Neuronal stem cell (in vitro differentiated cells): ENCODE data around the gene SLC11A2. TPM values are rescaled to one million over a fixed set of nuclear protein-coding genes. Genes with fewer than 3 reads are reported as not detected.
"Not testable (repeated sequence)": the region's sequence is repeated elsewhere in the genome, so short reads cannot be mapped to it uniquely, and the experiment has no call there.

Experiments used
- DNase-seq: peaks from one replicate; pipeline ENCODE4 v3.0.0-alpha.2; 2013; ENCODE audit warnings: low spot score
- H2AFZ ChIP-seq: one replicate; pipeline ENCODE4 v1.6.1; 2013; ENCODE audit warnings: mild to moderate bottlenecking, low read length, inconsistent platforms
- H2AK5ac ChIP-seq: 2 replicates; pipeline ENCODE4 v1.6.1; 2013; ENCODE audit warnings: low read depth, mild to moderate bottlenecking, inconsistent platforms, low read length, moderate library complexity, mixed read lengths
- H2BK120ac ChIP-seq: 2 replicates; pipeline ENCODE4 v1.6.1; 2013; ENCODE audit warnings: low read depth, mild to moderate bottlenecking, inconsistent platforms, low read length, moderate library complexity, mixed read lengths
- H2BK12ac ChIP-seq: one replicate; pipeline ENCODE4 v1.6.1; 2013; ENCODE audit warnings: low read length, inconsistent platforms
- H2BK15ac ChIP-seq: 2 replicates; pipeline ENCODE4 v1.6.1; 2013; ENCODE audit warnings: mild to moderate bottlenecking, low read length, inconsistent platforms, mixed read lengths
- H2BK5ac ChIP-seq: one replicate; pipeline ENCODE4 v1.6.1; 2013; ENCODE audit warnings: inconsistent platforms, mild to moderate bottlenecking, low read length, moderate library complexity
- H3K14ac ChIP-seq: one replicate; pipeline ENCODE4 v1.6.1; 2013; ENCODE audit warnings: low read length, inconsistent platforms
- H3K18ac ChIP-seq: 2 replicates; pipeline ENCODE4 v1.6.1; 2013; ENCODE audit warnings: low read length, inconsistent platforms
- H3K23ac ChIP-seq: 2 replicates; pipeline ENCODE4 v1.6.1; 2013; ENCODE audit warnings: low read depth, mild to moderate bottlenecking, mixed read lengths, low read length, inconsistent platforms; ENCODE audit not compliant: poor library complexity
- H3K27ac ChIP-seq: replicated peaks from 3 replicates; pipeline ENCODE4 v1.5.1; 2013; ENCODE audit warnings: low read length, inconsistent platforms
- H3K27me3 ChIP-seq, 3 experiments: 2 replicates each; pipeline ENCODE4 v1.6.1; 2013; ENCODE audit warnings: low read length in 3 of 3, mild to moderate bottlenecking in 2 of 3, inconsistent platforms in 1 of 3, low read depth in 1 of 3, mixed read lengths in 1 of 3, moderate library complexity in 1 of 3; ENCODE audit not compliant: control insufficient read depth in 3 of 3, insufficient read depth in 3 of 3
- H3K36me3 ChIP-seq, 2 donors: replicated peaks in 1 of 2; 2 replicates each; pipeline ENCODE4 v1.6.1; 2013; ENCODE audit warnings: low read length in 2 of 2; ENCODE audit not compliant: control insufficient read depth in 2 of 2, insufficient read depth in 2 of 2
- H3K4ac ChIP-seq: 2 replicates; pipeline ENCODE4 v1.6.1; 2013; ENCODE audit warnings: inconsistent platforms, mild to moderate bottlenecking, low read length, moderate library complexity
- H3K4me1 ChIP-seq, 2 donors: 1 replicate in 1 of 2; 2 replicates in 1 of 2; pipeline ENCODE4 v1.6.1; 2013; ENCODE audit warnings: low read length in 2 of 2, low read depth in 1 of 2; ENCODE audit not compliant: control insufficient read depth in 2 of 2, insufficient read depth in 1 of 2
- H3K4me2 ChIP-seq: one replicate; pipeline ENCODE4 v1.6.1; 2013; ENCODE audit warnings: mild to moderate bottlenecking, low read length, inconsistent platforms; ENCODE audit not compliant: insufficient read depth, poor library complexity, severe bottlenecking
- H3K4me3 ChIP-seq, 2 donors: 2 replicates each; pipeline ENCODE4 v1.5.1; 2013; ENCODE audit warnings: low read length in 2 of 2, mild to moderate bottlenecking in 2 of 2, inconsistent platforms in 1 of 2, moderate library complexity in 1 of 2
- H3K79me1 ChIP-seq: one replicate; pipeline ENCODE4 v1.6.1; 2013; ENCODE audit warnings: low read depth, mild to moderate bottlenecking, inconsistent platforms, low read length, moderate library complexity
- H3K9ac ChIP-seq: one replicate; pipeline ENCODE4 v1.6.1; 2013; ENCODE audit warnings: mild to moderate bottlenecking, low read depth, low read length, inconsistent platforms; ENCODE audit not compliant: poor library complexity
- H3K9me3 ChIP-seq, 2 donors: replicated peaks in 1 of 2; 2 replicates each; pipeline versions ENCODE3 to v1.6.1; 2013; ENCODE audit warnings: low read length in 2 of 2, mild to moderate bottlenecking in 2 of 2, inconsistent platforms in 1 of 2, low read depth in 1 of 2, mixed read lengths in 1 of 2, moderate library complexity in 1 of 2; ENCODE audit not compliant: control insufficient read depth in 2 of 2, insufficient read depth in 1 of 2
- H4K8ac ChIP-seq: one replicate; pipeline ENCODE4 v1.6.1; 2013; ENCODE audit warnings: low read depth, mild to moderate bottlenecking, inconsistent platforms, low read length, moderate library complexity
- H4K91ac ChIP-seq: one replicate; pipeline ENCODE4 v1.6.1; 2013; ENCODE audit warnings: low read length, low read depth, mild to moderate bottlenecking, inconsistent platforms; ENCODE audit not compliant: poor library complexity
- WGBS, 2 donors: extraction: QIAGEN DNeasy Blood & Tissue Kit; methylation state at CpG; one replicate each; pipeline ENCODE4 v1.1.7; 2013; ENCODE audit warnings: missing lambda C conversion rate in 2 of 2, mixed read lengths in 1 of 2; ENCODE audit not compliant: insufficient read length in 2 of 2, insufficient replicate concordance in 1 of 2; ENCODE audit errors: extremely low coverage in 2 of 2; 5-methylcytosine and 5-hydroxymethylcytosine counted together
- small RNA-seq: library from polyadenylated mRNA; stranded (forward); fragments of <200 nt; extraction: miRNeasy Mini kit (QIAGEN cat#:217004); gene quantifications from one replicate; pipeline ENCODE3, GENCODE V24; 2013; ENCODE audit not compliant: insufficient read depth

The SLC11A2 gene

DNA sequence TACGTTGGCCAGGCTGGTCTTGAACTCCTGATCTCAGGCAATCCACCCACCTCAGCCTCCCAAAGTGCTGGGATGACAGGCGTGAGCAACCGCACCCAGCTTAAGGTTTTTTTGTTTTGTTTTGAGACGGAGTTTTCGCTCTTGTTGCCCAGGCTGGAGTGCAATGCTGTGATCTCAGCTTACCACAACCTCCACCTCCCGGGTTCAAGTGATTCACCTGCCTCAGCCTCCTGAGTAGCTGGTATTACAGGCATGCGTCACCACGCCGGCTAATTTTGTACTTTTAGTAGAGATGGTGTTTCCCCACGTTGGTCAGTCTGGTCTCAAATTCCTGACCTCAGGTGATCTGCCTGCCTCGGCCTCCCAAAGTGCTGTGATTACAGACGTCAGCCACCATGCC, 95.7 kb downstream of the SLC11A2 start:
- WGBS, 2 donors = no CpG with 5 or more reads among the region's 12 CpGs
- peaks cover 5 to 15% of the 10 kb centered on the region in 2 donors for H3K4me1 ChIP-seq

DNA sequence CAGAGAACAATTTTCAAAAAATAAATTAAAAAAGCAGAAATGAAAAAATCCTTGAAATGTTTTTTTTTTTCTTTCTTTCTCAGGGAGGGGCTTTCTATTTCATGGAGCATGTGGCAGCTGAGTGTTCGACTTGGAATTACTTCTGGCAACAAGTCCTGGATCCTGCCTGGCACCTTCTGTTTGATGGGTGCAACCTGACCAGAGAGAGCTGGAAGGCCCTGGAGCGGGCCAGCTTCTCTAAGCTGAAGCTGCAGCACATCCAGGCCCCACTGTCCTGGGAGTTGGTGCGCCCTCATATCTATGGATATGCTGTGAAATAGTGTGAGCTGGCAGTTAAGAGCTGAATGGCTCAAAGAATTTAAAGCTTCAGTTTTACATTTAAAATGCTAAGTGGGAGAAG, 96.4 kb downstream of the SLC11A2 start:
- Histone ChIP-seq H3K4me3 (no peak overlapping the region), H2BK120ac (no peak overlapping the region), H3K27me3 (no peaks in the 10 kb centered on the region), H4K91ac (no peak overlapping the region), H3K9ac (no peak overlapping the region), H3K27ac (no peak overlapping the region), H2AK5ac (no peak overlapping the region), H3K9me3 (no peaks in the 10 kb centered on the region), H3K4me2 (no peak overlapping the region), H2AFZ (no peak overlapping the region), H3K23ac (no peak overlapping the region), H3K79me1 (no peaks in the 10 kb centered on the region), H2BK15ac (no peak overlapping the region), H4K8ac (no peak overlapping the region), H2BK12ac (no peak overlapping the region), H3K36me3 (no peaks in the 10 kb centered on the region), H2BK5ac (no peak overlapping the region), H3K4ac (no peak overlapping the region), H3K14ac (no peak overlapping the region), H3K4me1 (peaks cover 3 to 17% of the 10 kb centered on the region in 2 donors), H3K18ac (no peak overlapping the region)
- WGBS, 2 donors = no CpG with 5 or more reads among the region's 3 CpGs
- DNase-seq = no peak

More for the DNA sequence above, 95.7 kb downstream of the SLC11A2 start:
- DNase-seq, H3K36me3 ChIP-seq, H3K9me3 ChIP-seq, H3K27me3 ChIP-seq, H4K91ac ChIP-seq, H3K14ac ChIP-seq, H2BK15ac ChIP-seq, H3K4ac ChIP-seq, H3K79me1 ChIP-seq, H2BK5ac ChIP-seq, H2AFZ ChIP-seq, H3K4me3 ChIP-seq, H3K4me2 ChIP-seq, H3K23ac ChIP-seq, H2BK120ac ChIP-seq, H3K27ac ChIP-seq, H4K8ac ChIP-seq, H3K18ac ChIP-seq, H2AK5ac ChIP-seq, H2BK12ac ChIP-seq, H3K9ac ChIP-seq: not testable (repeated sequence)

Small RNAs within 50 kb of the gene (small RNA-seq; reads per million reads assigned to genes)
- not detected for gene AC008121.1
- not detected for gene RF00019
- not detected for gene RNU6-1273P
- not detected for gene RNU6-87P
